ENCODE data around the gene PANK4.

PANK4 gene

DNA sequence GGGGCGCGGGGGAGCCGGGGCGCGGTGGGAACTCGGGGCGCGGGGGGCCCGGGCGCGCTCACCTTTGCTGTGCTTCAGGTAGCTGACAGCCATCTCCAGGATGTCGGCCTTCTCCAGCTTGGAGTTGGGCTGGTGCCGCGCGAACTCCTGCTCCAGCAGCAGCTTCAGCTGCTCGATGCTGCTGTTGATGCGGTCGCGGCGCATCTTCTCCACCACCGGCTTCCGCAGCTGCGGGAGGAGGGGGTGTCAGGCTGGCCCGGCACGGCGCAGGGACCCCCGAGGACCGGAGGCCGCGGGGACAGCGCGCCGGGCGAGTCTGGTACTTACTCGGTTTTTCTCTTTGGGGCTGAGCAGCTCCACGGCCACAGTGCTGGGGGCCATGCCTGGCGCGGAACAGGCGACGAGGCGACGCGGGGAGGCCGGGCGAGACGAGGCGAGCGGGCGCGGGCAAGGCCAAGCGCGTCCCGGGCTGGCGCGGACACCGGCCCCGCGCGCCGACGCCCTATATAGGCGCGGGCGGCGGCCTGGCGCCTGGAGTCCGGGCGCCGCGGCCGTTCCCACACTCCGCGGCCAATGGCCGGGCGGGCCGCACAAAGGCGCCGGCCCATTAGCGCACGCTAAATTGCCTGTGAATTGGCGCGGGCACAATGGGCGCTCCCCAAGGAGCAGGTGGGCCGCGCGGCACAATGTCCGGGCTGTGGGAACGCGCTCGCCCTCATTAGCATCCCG, 3.6 kb upstream of the PANK4 start, which contains the start of gene HES5:
Gene HES5, minus strand, starts transcription at position 480 of the 729 bp plus-strand sequence. Its CDS starts 99 bp downstream, at position 381.
- no peak within 1 kb of the TSS for H2AFZ ChIP-seq (ENCODE audit: low read depth)
- no peaks in the 10 kb centered on the region for H4K20me1 ChIP-seq (ENCODE audit: insufficient read depth)
- peaks cover 74% of the 10 kb centered on the region for H3K27me3 ChIP-seq (ENCODE audit: insufficient read depth, low read depth)
- H3K4me3 ChIP-seq (IDR thresholded peaks at IDR 0.05; ENCODE audit: insufficient read depth, low read depth, low read length): no peak within 1 kb of the TSS
- no peak within 1 kb of the TSS for H3K4me2 ChIP-seq
- TF ChIP-seq, protein P1, sequence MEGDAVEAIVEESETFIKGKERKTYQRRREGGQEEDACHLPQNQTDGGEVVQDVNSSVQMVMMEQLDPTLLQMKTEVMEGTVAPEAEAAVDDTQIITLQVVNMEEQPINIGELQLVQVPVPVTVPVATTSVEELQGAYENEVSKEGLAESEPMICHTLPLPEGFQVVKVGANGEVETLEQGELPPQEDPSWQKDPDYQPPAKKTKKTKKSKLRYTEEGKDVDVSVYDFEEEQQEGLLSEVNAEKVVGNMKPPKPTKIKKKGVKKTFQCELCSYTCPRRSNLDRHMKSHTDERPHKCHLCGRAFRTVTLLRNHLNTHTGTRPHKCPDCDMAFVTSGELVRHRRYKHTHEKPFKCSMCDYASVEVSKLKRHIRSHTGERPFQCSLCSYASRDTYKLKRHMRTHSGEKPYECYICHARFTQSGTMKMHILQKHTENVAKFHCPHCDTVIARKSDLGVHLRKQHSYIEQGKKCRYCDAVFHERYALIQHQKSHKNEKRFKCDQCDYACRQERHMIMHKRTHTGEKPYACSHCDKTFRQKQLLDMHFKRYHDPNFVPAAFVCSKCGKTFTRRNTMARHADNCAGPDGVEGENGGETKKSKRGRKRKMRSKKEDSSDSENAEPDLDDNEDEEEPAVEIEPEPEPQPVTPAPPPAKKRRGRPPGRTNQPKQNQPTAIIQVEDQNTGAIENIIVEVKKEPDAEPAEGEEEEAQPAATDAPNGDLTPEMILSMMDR (conservative IDR thresholded peaks at IDR 0.05; ENCODE audit: low read depth, low read length): no peak
- H3K36me3 ChIP-seq (ENCODE audit: insufficient read depth): no peaks in the 10 kb centered on the region
- H3K4me1 ChIP-seq (ENCODE audit: low read depth, poor library complexity, severe bottlenecking): peaks cover 13% of the 10 kb centered on the region
- H3K27ac ChIP-seq: no peak within 1 kb of the TSS
- H3K79me2 ChIP-seq (ENCODE audit: insufficient read depth, low read depth): peaks cover 10% of the 10 kb centered on the region
- H3K9ac ChIP-seq: no peak within 1 kb of the TSS

DNA sequence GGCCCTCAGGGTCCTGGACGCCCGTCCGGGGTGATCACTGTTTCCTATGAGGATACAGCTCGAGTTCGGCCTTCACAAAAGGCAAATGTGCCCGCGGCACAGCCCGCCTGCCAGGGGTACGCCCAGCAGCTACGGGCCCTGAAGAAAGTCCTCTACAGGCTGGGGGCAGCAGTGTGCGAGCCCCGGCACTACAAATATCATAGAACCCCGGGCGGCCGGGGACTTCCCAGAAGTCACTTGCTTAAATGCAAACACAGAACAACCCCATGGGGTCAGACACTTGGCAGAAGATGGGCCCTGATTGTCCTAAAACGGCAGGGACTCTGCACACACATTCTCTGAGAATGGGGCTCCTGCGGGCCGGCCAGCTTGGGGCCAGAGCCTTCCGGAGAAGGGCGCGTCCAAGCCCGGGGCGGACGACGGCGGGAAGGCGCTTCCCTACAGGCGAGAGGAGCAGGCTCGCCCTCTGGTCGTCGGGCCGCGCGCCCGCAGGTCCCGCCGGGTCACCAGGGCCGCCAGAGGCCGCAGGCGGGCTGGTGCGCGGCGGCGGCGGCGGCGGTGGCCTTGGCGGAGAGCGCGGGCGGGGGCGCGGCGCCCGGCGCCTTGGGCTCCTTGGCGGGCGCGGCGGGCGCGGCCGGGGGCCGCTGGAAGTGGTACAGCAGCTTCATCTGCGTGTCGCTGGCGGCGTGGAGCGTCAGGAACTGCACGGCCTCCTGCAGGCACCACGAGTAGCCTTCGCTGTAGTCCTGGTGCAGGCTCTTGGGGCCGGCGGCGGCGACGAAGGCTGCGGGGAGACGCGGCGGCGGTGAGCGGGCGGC, 2.8 kb upstream of the PANK4 start:
- no peak overlapping the region for H3K27ac ChIP-seq
- no peaks in the 10 kb centered on the region for H4K20me1 ChIP-seq (ENCODE audit: insufficient read depth)
- H3K4me2 ChIP-seq: no peak overlapping the region
- H2AFZ ChIP-seq (ENCODE audit: low read depth): no peak overlapping the region
- no peak overlapping the region for H3K4me3 ChIP-seq (IDR thresholded peaks at IDR 0.05; ENCODE audit: insufficient read depth, low read depth, low read length)
- peaks cover 18% of the 10 kb centered on the region for H3K79me2 ChIP-seq (ENCODE audit: insufficient read depth, low read depth)
- TF ChIP-seq, protein P1 (conservative IDR thresholded peaks at IDR 0.05; ENCODE audit: low read depth, low read length): no peak
- H3K9ac ChIP-seq: no peak overlapping the region
- no peaks in the 10 kb centered on the region for H3K36me3 ChIP-seq (ENCODE audit: insufficient read depth)
- peaks cover 67% of the 10 kb centered on the region for H3K27me3 ChIP-seq (ENCODE audit: insufficient read depth, low read depth)
- H3K4me1 ChIP-seq (ENCODE audit: low read depth, poor library complexity, severe bottlenecking): peaks cover 21% of the 10 kb centered on the region

- H3K27me3 ChIP-seq (ENCODE audit: insufficient read depth, low read depth): peaks cover 61% of the 10 kb centered on the region
- no peak overlapping the region for H3K4me2 ChIP-seq
- no peak overlapping the region for H2AFZ ChIP-seq (ENCODE audit: low read depth)
- H3K4me3 ChIP-seq (IDR thresholded peaks at IDR 0.05; ENCODE audit: insufficient read depth, low read depth, low read length): no peak overlapping the region
- no peak overlapping the region for H3K9ac ChIP-seq
- H3K4me1 ChIP-seq (ENCODE audit: low read depth, poor library complexity, severe bottlenecking): peaks cover 22% of the 10 kb centered on the region
- H3K79me2 ChIP-seq (ENCODE audit: insufficient read depth, low read depth): peaks cover 23% of the 10 kb centered on the region
- no peaks in the 10 kb centered on the region for H3K36me3 ChIP-seq (ENCODE audit: insufficient read depth)
- TF ChIP-seq, protein P1 (conservative IDR thresholded peaks at IDR 0.05; ENCODE audit: low read depth, low read length): no peak
- no peak overlapping the region for H3K27ac ChIP-seq
- no peaks in the 10 kb centered on the region for H4K20me1 ChIP-seq (ENCODE audit: insufficient read depth)
These were observed 2.2 kb upstream of the PANK4 start for GRCh38 chr1:2528611-2528965.

- Histone ChIP-seq H3K4me1 (ENCODE audit: low read depth, poor library complexity, severe bottlenecking) (peaks cover 22% of the 10 kb centered on the region), H3K4me2 (no peak overlapping the region)
These were observed 1.6 kb upstream of the PANK4 start for GRCh38 chr1:2528016-2528415.

More at GRCh38 chr1:2528016-2528415, 1.6 kb upstream of the PANK4 start:
- no peaks in the 10 kb centered on the region for H4K20me1 ChIP-seq (ENCODE audit: insufficient read depth)
- no peaks in the 10 kb centered on the region for H3K36me3 ChIP-seq (ENCODE audit: insufficient read depth)
- H2AFZ ChIP-seq (ENCODE audit: low read depth): no peak overlapping the region
- H3K9ac ChIP-seq: no peak overlapping the region
- TF ChIP-seq, protein P1 (conservative IDR thresholded peaks at IDR 0.05; ENCODE audit: low read depth, low read length): no peak
- no peak overlapping the region for H3K4me3 ChIP-seq (IDR thresholded peaks at IDR 0.05; ENCODE audit: insufficient read depth, low read depth, low read length)
- peaks cover 29% of the 10 kb centered on the region for H3K79me2 ChIP-seq (ENCODE audit: insufficient read depth, low read depth)
- peaks cover 55% of the 10 kb centered on the region for H3K27me3 ChIP-seq (ENCODE audit: insufficient read depth, low read depth)
- no peak overlapping the region for H3K27ac ChIP-seq

Data from KMS-11 (cell line).